Activated T-cell treated with anti-CD3 and anti-CD28 coated beads for 48 hours (primary cell): ENCODE measurements around the gene ZNF107.
"Not testable (repeated sequence)": the region's sequence is repeated elsewhere in the genome, so short reads cannot be mapped to it uniquely, and the experiment has no call there.

ENCODE experiments used
- DNase-seq: peaks from one replicate; pipeline ENCODE4 v3.0.0-alpha.2; 2020; ENCODE audit warnings: low read depth

Gene ZNF107

DNA sequence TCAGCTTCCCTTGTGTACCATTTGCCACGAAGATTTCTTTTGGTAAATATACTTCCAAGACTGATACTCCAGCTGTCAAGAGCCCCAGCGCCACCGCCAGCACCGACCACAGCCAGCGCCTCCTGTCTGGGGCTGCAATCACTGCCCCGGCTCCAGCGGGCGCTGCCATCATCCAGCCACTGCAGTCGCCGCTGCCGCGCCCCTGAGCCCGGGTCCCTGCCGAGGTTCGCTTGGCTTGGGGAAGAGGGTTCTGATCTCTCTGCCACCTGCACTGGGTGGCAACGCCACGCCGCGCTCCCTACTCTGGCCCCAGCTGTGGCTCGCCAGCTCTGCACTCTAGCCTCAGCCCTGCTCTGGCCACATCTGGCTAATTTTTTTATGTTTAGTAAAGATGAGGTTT lies 70.6 kb downstream of the ZNF107 start:
- no peak for DNase-seq

- not testable (repeated sequence) for DNase-seq
Measured at GRCh38 chr7:64738403-64738802, 72.5 kb downstream of the ZNF107 start.

GRCh38 chr7:64738953-64739352 lies 73.0 kb downstream of the ZNF107 start:
- not testable (repeated sequence) for DNase-seq

DNA sequence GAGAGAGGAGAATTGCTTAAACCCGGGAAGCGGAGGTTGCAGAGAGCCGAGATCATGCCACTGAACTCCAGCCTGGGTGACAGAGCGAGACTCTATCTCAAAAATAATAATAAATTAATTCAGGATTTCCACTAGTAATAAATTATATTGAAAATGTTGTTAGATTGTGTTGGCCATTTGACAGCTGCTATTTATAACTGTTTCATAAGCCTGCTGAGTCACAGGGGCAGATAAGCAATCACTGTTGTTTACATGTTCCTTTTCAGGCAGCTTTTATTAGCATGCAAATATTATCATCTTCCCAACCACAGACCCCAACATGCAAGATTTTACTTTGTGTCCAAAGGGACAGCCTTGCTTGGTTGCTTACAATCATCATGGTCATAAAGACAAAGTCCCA lies 78.7 kb downstream of the ZNF107 start:
- no peak for DNase-seq

DNA sequence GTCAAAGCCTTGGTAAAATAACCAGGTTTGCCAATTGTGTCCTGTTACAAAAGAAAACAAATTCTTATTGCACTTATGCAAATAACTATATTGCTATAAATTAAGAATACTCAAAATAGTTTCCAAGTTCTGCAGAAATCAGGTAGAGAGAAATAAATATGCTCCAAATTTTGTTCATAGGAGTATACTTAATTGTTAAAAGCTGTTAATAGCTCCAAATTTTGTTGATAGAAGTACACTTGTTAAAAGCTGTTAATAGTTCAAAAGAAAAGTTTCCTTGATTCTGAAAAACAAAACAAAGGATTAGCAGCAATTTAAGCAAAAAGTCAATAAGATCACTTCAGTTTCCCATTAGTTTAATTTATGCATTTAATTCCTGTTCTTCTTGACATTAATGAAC lies 81.9 kb downstream of the ZNF107 start:
- no peak for DNase-seq

GRCh38 chr7:64753032-64753431 lies 87.1 kb downstream of the ZNF107 start:
- DNase-seq = no peak

- DNase-seq = no peak
Measured at GRCh38 chr7:64755865-64756264, 89.9 kb downstream of the ZNF107 start.

- DNase-seq = no peak
Measured at GRCh38 chr7:64758151-64758550, 92.2 kb downstream of the ZNF107 start.
